HCT116 (cell line): ENCODE measurements around the gene PRDX1. TPM values are rescaled to one million over a fixed set of nuclear protein-coding genes. Genes with fewer than 3 reads are reported as not detected.

ENCODE experiments used
- ATAC-seq: fragments of 200-7000 bp; cut with Tn5 transposase; 2 replicates; pipeline ENCODE4 v1.9.1; 2020; ENCODE audit warnings: mild to moderate bottlenecking, moderate library complexity
- BruUV-seq: library from RNA; stranded (reverse); fragments of 400-500 nt; replicated peaks from 2 replicates; lab custom pipeline; 2021; lab: Mats Ljungman, UMichigan
- CTCF ChIA-PET: fragments of 300-600 bp; sonication (Branson Sonifier 250); formaldehyde crosslinking; loops from one replicate; lab custom pipeline; 2021; ENCODE audit warnings: antibody characterized with exemption; lab: Charles Lee
- POLR2A ChIA-PET: fragments of 300-600, 350-600 bp; sonication (Branson Sonifier 250); formaldehyde crosslinking; loops from one replicate; lab custom pipeline; 2021; ENCODE audit warnings: antibody characterized with exemption; lab: Charles Lee
- RAD21 ChIA-PET, 2 experiments: fragments of 300-600 bp; sonication (Branson Sonifier 250); formaldehyde crosslinking; loops; one replicate each; lab custom pipeline; 2023; ENCODE audit warnings: low total read pairs in 2 of 2; ENCODE audit not compliant: uncharacterized antibody in 2 of 2, unreplicated experiment in 2 of 2, low non-redundant PET in 1 of 2; lab: Charles Lee
- DNase-seq: peaks from one replicate; pipeline ENCODE4 v3.0.0-alpha.2; 2010; ENCODE audit warnings: low read depth, low spot score
- H2AFZ ChIP-seq: fragments of 200-600 bp; shearing (Covaris generic), sonication (generic); 2 replicates; pipeline ENCODE4 v1.6.1; 2017; ENCODE audit warnings: low read depth, mixed run types, mixed read lengths, antibody characterized with exemption, low read length; ENCODE audit not compliant: poor library complexity, severe bottlenecking
- H3K27ac ChIP-seq: 2 replicates; pipeline ENCODE4 v1.5.1; 2012; ENCODE audit warnings: low read depth, low read length
- H3K27me3 ChIP-seq: fragments of 200-600 bp; sonication (generic); 2 replicates; pipeline ENCODE4 v1.6.1; 2016; ENCODE audit warnings: mixed run types, low read length, mixed read lengths; ENCODE audit not compliant: insufficient read depth
- H3K36me3 ChIP-seq, 2 experiments: fragments of 200-500 bp in 1 of 2; fragments of 200-600 bp in 1 of 2; sonication (Bioruptor generic) in 1 of 2; sonication (generic) in 1 of 2; 2 replicates each; pipeline versions ENCODE4 v1.5.1 to v1.6.1; 2014 to 2016; ENCODE audit warnings: low read length in 2 of 2, inconsistent platforms in 1 of 2, mixed read lengths in 1 of 2, mixed run types in 1 of 2; ENCODE audit not compliant: insufficient read depth in 2 of 2, control insufficient read depth in 1 of 2
- H3K4me1 ChIP-seq, 2 experiments: fragments of 200-600 bp in 1 of 2; sonication (generic) in 1 of 2; 2 replicates each; pipeline versions ENCODE4 v1.5.1 to v1.6.1; 2012 to 2017; ENCODE audit warnings: low read length in 2 of 2, inconsistent platforms in 1 of 2, mild to moderate bottlenecking in 1 of 2, mixed read lengths in 1 of 2, mixed run types in 1 of 2, moderate library complexity in 1 of 2; ENCODE audit not compliant: insufficient read depth in 2 of 2, control insufficient read depth in 1 of 2
- H3K4me2 ChIP-seq: fragments of 200-600 bp; sonication (generic); 2 replicates; pipeline ENCODE4 v1.6.1; 2017; ENCODE audit warnings: mixed run types, low read length, mixed read lengths
- H3K4me3 ChIP-seq, 2 experiments: fragments of 200-600 bp in 1 of 2; sonication (generic) in 1 of 2; replicated peaks in 1 of 2; 2 replicates each; pipeline ENCODE4 v1.5.1; 2011 to 2016; ENCODE audit warnings: low read length in 2 of 2, control low read depth in 1 of 2, low read depth in 1 of 2, mild to moderate bottlenecking in 1 of 2, mixed read lengths in 1 of 2, mixed run types in 1 of 2
- H3K79me2 ChIP-seq: fragments of 200-600 bp; sonication (generic); 2 replicates; pipeline ENCODE4 v1.6.1; 2017; ENCODE audit warnings: mild to moderate bottlenecking, mixed run types, low read length, moderate library complexity, mixed read lengths; ENCODE audit not compliant: insufficient read depth
- H3K9ac ChIP-seq: fragments of 200-600 bp; sonication (generic); 2 replicates; pipeline ENCODE4 v1.6.1; 2016; ENCODE audit warnings: low read length, mixed read lengths
- H3K9me2 ChIP-seq: fragments of 200-600 bp; sonication (generic), shearing (Covaris generic); 2 replicates; pipeline ENCODE4 v1.6.1; 2017; ENCODE audit warnings: mixed run types, mild to moderate bottlenecking, moderate library complexity; ENCODE audit not compliant: insufficient read depth
- H3K9me3 ChIP-seq, 2 experiments: fragments of 200-500 bp in 1 of 2; fragments of 200-600 bp in 1 of 2; sonication (Bioruptor generic) in 1 of 2; sonication (generic) in 1 of 2; 2 replicates each; pipeline ENCODE4 v1.6.1; 2014 to 2017; ENCODE audit warnings: low read length in 2 of 2, mixed read lengths in 2 of 2, inconsistent platforms in 1 of 2, low read depth in 1 of 2, mild to moderate bottlenecking in 1 of 2, mixed run types in 1 of 2, moderate library complexity in 1 of 2; ENCODE audit not compliant: control insufficient read depth in 1 of 2, insufficient read depth in 1 of 2
- H4K20me1 ChIP-seq: fragments of 200-600 bp; sonication (generic), shearing (Covaris generic); 2 replicates; pipeline ENCODE4 v1.6.1; 2017; ENCODE audit warnings: mixed run types, mild to moderate bottlenecking, moderate library complexity; ENCODE audit not compliant: insufficient read depth
- CBX3 ChIP-seq: IDR thresholded peaks from 2 replicates; pipeline ENCODE4 v1.6.1; 2012; ENCODE audit warnings: low read depth
- EGR1 ChIP-seq: IDR thresholded peaks from 2 replicates; pipeline ENCODE4 v1.6.1; 2012; ENCODE audit warnings: low read depth
- ELF1 ChIP-seq: IDR thresholded peaks from 2 replicates; pipeline ENCODE4 v1.6.1; 2012; ENCODE audit warnings: low read depth, borderline replicate concordance
- EZH2 ChIP-seq: fragments of 200-600 bp; sonication (generic); IDR thresholded peaks from 2 replicates; pipeline ENCODE4 v1.6.1; 2017; ENCODE audit warnings: antibody characterized with exemption, mixed run types
- EZH2phosphoT487 ChIP-seq: fragments of 200-600 bp; IDR thresholded peaks from 2 replicates; pipeline ENCODE4 v1.6.1; 2018; ENCODE audit warnings: antibody characterized with exemption, borderline replicate concordance
- FOSL1 ChIP-seq: IDR thresholded peaks from 2 replicates; pipeline ENCODE4 v1.6.1; 2012; ENCODE audit warnings: low read depth
- POLR2AphosphoS5 ChIP-seq: IDR thresholded peaks from 2 replicates; pipeline ENCODE4 v1.6.1; 2011; ENCODE audit warnings: mild to moderate bottlenecking, low read depth, low read length, moderate library complexity
- RAD21 ChIP-seq: IDR thresholded peaks from 2 replicates; pipeline ENCODE4 v1.6.1; 2012; ENCODE audit warnings: low read depth, mild to moderate bottlenecking
- SRF ChIP-seq: IDR thresholded peaks from 2 replicates; pipeline ENCODE4 v1.6.1; 2012; ENCODE audit warnings: low read depth
- YY1 ChIP-seq: IDR thresholded peaks from 2 replicates; pipeline ENCODE4 v1.6.1; 2011; ENCODE audit warnings: low read length, low read depth, moderate library complexity, mild to moderate bottlenecking; ENCODE audit not compliant: insufficient replicate concordance; ENCODE audit errors: extremely low read depth
- ZFX ChIP-seq: fragments of 450-650 bp; IDR thresholded peaks from 2 replicates; pipeline ENCODE4 v1.6.1; 2017
- intact Hi-C: fragments of 100-400 bp; cut with micrococcal nuclease; formaldehyde crosslinking; loops from 2 replicates; pipeline ENCODE4 v1.10.0; 2022
- total RNA-seq: library from RNA; stranded (reverse); gene quantifications from one replicate; pipeline ENCODE4 v1.2.1, GENCODE V29; 2021; ENCODE audit not compliant: unreplicated experiment
- TF ChIP-seq, protein P1 (sequence below): IDR thresholded peaks from 2 replicates; pipeline ENCODE4 v1.6.1; 2012
- TF ChIP-seq, protein P2 (sequence below), 3 experiments: fragments of 200-600 bp in 1 of 3; sonication (generic) in 1 of 3; IDR thresholded peaks in 2 of 3; conservative IDR thresholded peaks in 1 of 3; 2 replicates each; pipeline ENCODE4 v1.5.1; 2012 to 2017; ENCODE audit warnings: low read depth in 2 of 3, low read length in 2 of 3, antibody characterized with exemption in 1 of 3, borderline replicate concordance in 1 of 3, control low read depth in 1 of 3, mild to moderate bottlenecking in 1 of 3, mixed read lengths in 1 of 3, mixed run types in 1 of 3, moderate library complexity in 1 of 3; ENCODE audit not compliant: insufficient read depth in 1 of 3
- TF ChIP-seq, protein P3 (sequence below): IDR thresholded peaks from 2 replicates; pipeline ENCODE4 v1.6.1; 2012
- TF ChIP-seq, protein P4 (sequence below): IDR thresholded peaks from 2 replicates; pipeline ENCODE4 v1.6.1; 2012; ENCODE audit warnings: low read depth

PRDX1 gene
- total RNA-seq, 1 experiment from 2014 or later: 1,171 TPM

- BruUV-seq: no TSS peak
- ATAC-seq (no peak), DNase-seq (no peak)
- H3K36me3 ChIP-seq: no peaks in the 10 kb centered on the region
- intact Hi-C loops: no loop called here
- RAD21 ChIA-PET: no interaction called here
- POLR2A ChIA-PET: interaction anchor here (1.2 kb wide), 1 partner anchor 21 kb away, joined by 4 read pairs; the partner anchor contains the start of gene PRDX1
- no peaks in the 10 kb centered on the region for H3K4me1 ChIP-seq
- no peaks in the 10 kb centered on the region for H3K79me2 ChIP-seq
- H4K20me1 ChIP-seq: no peaks in the 10 kb centered on the region
- no peak overlapping the region for H2AFZ ChIP-seq
- no peaks in the 10 kb centered on the region for H3K27me3 ChIP-seq
- peaks cover 2% of the 10 kb centered on the region; the same call in 1 of the 2 replicates for H3K9me2 ChIP-seq
- H3K9me3 ChIP-seq: no peaks in the 10 kb centered on the region
- H3K27ac ChIP-seq: no peak overlapping the region
- H3K4me2 ChIP-seq: no peak overlapping the region
- H3K4me3 ChIP-seq: no peak overlapping the region
- H3K9ac ChIP-seq: no peak overlapping the region
- CTCF ChIA-PET: no interaction called here
- TF ChIP-seq SRF: no peak
- TF ChIP-seq, protein P1, sequence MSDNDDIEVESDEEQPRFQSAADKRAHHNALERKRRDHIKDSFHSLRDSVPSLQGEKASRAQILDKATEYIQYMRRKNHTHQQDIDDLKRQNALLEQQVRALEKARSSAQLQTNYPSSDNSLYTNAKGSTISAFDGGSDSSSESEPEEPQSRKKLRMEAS: no peak
- no peak for TF ChIP-seq POLR2AphosphoS5
- no peak for TF ChIP-seq CBX3
- TF ChIP-seq, protein P2, sequence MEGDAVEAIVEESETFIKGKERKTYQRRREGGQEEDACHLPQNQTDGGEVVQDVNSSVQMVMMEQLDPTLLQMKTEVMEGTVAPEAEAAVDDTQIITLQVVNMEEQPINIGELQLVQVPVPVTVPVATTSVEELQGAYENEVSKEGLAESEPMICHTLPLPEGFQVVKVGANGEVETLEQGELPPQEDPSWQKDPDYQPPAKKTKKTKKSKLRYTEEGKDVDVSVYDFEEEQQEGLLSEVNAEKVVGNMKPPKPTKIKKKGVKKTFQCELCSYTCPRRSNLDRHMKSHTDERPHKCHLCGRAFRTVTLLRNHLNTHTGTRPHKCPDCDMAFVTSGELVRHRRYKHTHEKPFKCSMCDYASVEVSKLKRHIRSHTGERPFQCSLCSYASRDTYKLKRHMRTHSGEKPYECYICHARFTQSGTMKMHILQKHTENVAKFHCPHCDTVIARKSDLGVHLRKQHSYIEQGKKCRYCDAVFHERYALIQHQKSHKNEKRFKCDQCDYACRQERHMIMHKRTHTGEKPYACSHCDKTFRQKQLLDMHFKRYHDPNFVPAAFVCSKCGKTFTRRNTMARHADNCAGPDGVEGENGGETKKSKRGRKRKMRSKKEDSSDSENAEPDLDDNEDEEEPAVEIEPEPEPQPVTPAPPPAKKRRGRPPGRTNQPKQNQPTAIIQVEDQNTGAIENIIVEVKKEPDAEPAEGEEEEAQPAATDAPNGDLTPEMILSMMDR (IDR thresholded peaks at IDR 0.05 in 2 of 3, conservative IDR thresholded peaks at IDR 0.05 in 1 of 3; ENCODE audit: borderline replicate concordance in 1 of 3, insufficient read depth in 1 of 3, low read depth in 2 of 3, low read length in 2 of 3): no peak
- TF ChIP-seq EGR1: no peak
- TF ChIP-seq, protein P3, sequence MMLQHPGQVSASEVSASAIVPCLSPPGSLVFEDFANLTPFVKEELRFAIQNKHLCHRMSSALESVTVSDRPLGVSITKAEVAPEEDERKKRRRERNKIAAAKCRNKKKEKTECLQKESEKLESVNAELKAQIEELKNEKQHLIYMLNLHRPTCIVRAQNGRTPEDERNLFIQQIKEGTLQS: no peak
- TF ChIP-seq, protein P4, sequence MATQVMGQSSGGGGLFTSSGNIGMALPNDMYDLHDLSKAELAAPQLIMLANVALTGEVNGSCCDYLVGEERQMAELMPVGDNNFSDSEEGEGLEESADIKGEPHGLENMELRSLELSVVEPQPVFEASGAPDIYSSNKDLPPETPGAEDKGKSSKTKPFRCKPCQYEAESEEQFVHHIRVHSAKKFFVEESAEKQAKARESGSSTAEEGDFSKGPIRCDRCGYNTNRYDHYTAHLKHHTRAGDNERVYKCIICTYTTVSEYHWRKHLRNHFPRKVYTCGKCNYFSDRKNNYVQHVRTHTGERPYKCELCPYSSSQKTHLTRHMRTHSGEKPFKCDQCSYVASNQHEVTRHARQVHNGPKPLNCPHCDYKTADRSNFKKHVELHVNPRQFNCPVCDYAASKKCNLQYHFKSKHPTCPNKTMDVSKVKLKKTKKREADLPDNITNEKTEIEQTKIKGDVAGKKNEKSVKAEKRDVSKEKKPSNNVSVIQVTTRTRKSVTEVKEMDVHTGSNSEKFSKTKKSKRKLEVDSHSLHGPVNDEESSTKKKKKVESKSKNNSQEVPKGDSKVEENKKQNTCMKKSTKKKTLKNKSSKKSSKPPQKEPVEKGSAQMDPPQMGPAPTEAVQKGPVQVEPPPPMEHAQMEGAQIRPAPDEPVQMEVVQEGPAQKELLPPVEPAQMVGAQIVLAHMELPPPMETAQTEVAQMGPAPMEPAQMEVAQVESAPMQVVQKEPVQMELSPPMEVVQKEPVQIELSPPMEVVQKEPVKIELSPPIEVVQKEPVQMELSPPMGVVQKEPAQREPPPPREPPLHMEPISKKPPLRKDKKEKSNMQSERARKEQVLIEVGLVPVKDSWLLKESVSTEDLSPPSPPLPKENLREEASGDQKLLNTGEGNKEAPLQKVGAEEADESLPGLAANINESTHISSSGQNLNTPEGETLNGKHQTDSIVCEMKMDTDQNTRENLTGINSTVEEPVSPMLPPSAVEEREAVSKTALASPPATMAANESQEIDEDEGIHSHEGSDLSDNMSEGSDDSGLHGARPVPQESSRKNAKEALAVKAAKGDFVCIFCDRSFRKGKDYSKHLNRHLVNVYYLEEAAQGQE: no peak
- TF ChIP-seq ELF1: no peak
- no peak for TF ChIP-seq FOSL1
- no peak for TF ChIP-seq EZH2
- TF ChIP-seq RAD21: no peak
- TF ChIP-seq YY1: no peak
- no peak for TF ChIP-seq ZFX
- TF ChIP-seq EZH2phosphoT487: no peak
Observed at GRCh38 chr1:45542591-45542990, 20.9 kb upstream of the PRDX1 start.
